Activated CD8-positive, alpha-beta T cell treated with anti-CD3 and anti-CD28 coated beads for 36 hours (primary cell): ENCODE measurements around the gene NR2C1. TPM values are rescaled to one million over a fixed set of nuclear protein-coding genes. Genes with fewer than 3 reads are reported as not detected.
"Not testable (repeated sequence)": the region's sequence is repeated elsewhere in the genome, so short reads cannot be mapped to it uniquely, and the experiment has no call there.

ENCODE experiments used
- ATAC-seq: fragments of 200-7000 bp; cut with Tn5 transposase; one replicate; pipeline ENCODE4 v1.10.0; 2021; ENCODE audit warnings: mild to moderate bottlenecking, moderate library complexity
- CTCF ChIA-PET: fragments of 350-600 bp; sonication (Branson Sonifier 250); formaldehyde crosslinking; loops from one replicate; lab custom pipeline; 2021; ENCODE audit warnings: antibody characterized with exemption; lab: Charles Lee
- POLR2A ChIA-PET: fragments of 350-600 bp; sonication (Branson Sonifier 250); formaldehyde crosslinking; loops from one replicate; lab custom pipeline; 2021; ENCODE audit warnings: antibody characterized with exemption; lab: Charles Lee
- DNase-seq: peaks from one replicate; pipeline ENCODE4 v3.0.0-alpha.2; 2020
- H3K27ac Mint-ChIP-seq: one replicate; pipeline ENCODE4 v1.8.0; 2021; ENCODE audit warnings: mild to moderate bottlenecking, mixed read lengths
- H3K27me3 Mint-ChIP-seq: one replicate; pipeline ENCODE4 v1.8.0; 2021; ENCODE audit warnings: mixed read lengths
- H3K36me3 Mint-ChIP-seq: one replicate; pipeline ENCODE4 v1.8.0; 2021; ENCODE audit warnings: low read depth, mixed read lengths
- H3K4me1 Mint-ChIP-seq: one replicate; pipeline ENCODE4 v1.8.0; 2021; ENCODE audit warnings: low read depth, mixed read lengths
- H3K4me3 Mint-ChIP-seq: one replicate; pipeline ENCODE4 v1.8.0; 2021; ENCODE audit warnings: mild to moderate bottlenecking, moderate library complexity, mixed read lengths
- H3K9me3 Mint-ChIP-seq: one replicate; pipeline ENCODE4 v1.8.0; 2021; ENCODE audit warnings: mixed read lengths
- intact Hi-C: fragments of 100-400 bp; cut with micrococcal nuclease; formaldehyde crosslinking; loops from one replicate; pipeline ENCODE4 v1.10.0; 2022
- total RNA-seq, 2 experiments: library from RNA; stranded (reverse); gene quantifications; one replicate each; pipeline ENCODE4 v1.2.3, GENCODE V29; 2021
- TF ChIP-seq, protein P1 (sequence below): fragments of 200-600 bp; IDR thresholded peaks from one replicate; pipeline ENCODE4 v1.8.0; 2022; ENCODE audit warnings: antibody characterized with exemption, mild to moderate bottlenecking

The NR2C1 gene
- total RNA-seq, 2 experiments from 2014 or later = 24.9 to 32.4 TPM

DNA sequence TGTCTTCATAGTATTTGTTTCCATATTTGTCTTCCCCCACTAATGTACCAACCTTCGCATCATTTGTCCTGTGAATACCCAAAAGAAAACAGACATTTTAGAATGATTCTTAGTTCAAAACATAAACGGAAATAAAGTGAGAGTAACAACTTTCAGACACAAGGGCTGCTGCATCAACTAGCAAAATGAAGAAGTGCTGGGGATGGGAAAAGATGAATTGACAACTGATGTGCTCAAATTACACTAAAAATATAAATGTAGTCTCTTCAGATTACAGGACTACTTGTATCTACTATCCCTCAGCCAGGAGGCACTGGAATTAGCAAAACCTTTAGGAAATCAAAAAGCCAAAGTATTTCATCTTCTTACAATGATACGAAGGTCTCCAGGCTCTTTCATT, 70.7 kb downstream of the NR2C1 start:
- Mint-ChIP-seq H3K27ac (peak overlapping the region; percentile 94), H3K27me3 (no peaks in the 10 kb centered on the region), H3K4me3 (peak overlapping the region; percentile 96), H3K9me3 (peaks cover 8% of the 10 kb centered on the region), H3K36me3 (peaks cover 38% of the 10 kb centered on the region), H3K4me1 (peaks cover 52% of the 10 kb centered on the region)
- CTCF ChIA-PET = no interaction called here
- POLR2A ChIA-PET = interaction anchor here (1.2 to 1.5 kb wide), 4 partner anchors 8 to 16 kb away, joined by 7 to 10 read pairs (median 8); no protein-coding TSS in a partner anchor
- intact Hi-C loops = no loop called here
- DNase-seq (no peak), ATAC-seq (no peak)
- TF ChIP-seq, protein P1, sequence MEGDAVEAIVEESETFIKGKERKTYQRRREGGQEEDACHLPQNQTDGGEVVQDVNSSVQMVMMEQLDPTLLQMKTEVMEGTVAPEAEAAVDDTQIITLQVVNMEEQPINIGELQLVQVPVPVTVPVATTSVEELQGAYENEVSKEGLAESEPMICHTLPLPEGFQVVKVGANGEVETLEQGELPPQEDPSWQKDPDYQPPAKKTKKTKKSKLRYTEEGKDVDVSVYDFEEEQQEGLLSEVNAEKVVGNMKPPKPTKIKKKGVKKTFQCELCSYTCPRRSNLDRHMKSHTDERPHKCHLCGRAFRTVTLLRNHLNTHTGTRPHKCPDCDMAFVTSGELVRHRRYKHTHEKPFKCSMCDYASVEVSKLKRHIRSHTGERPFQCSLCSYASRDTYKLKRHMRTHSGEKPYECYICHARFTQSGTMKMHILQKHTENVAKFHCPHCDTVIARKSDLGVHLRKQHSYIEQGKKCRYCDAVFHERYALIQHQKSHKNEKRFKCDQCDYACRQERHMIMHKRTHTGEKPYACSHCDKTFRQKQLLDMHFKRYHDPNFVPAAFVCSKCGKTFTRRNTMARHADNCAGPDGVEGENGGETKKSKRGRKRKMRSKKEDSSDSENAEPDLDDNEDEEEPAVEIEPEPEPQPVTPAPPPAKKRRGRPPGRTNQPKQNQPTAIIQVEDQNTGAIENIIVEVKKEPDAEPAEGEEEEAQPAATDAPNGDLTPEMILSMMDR = no peak

DNA sequence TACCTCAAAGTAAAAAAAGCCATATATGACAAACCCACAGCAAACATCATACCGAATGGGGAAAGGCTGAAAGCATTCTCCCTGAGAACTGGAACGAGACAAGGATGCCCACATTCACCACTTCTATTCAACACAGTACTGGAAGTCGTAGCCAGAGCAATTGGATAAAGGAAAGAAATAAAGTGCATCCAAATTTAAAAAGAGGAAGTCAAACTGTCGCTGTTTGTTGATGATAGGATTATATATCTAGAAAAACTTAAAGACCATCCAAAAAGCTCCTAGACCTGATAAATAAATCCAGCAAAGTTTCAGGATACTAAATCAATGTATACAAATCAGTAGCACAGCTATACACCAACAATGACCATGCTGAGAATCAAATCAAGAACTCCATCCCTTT, 75.1 kb downstream of the NR2C1 start:
- peaks cover 33% of the 10 kb centered on the region for H3K36me3 Mint-ChIP-seq
- H3K27me3 Mint-ChIP-seq = no peaks in the 10 kb centered on the region
- POLR2A ChIA-PET = no interaction called here
- no peak overlapping the region for H3K27ac Mint-ChIP-seq
- DNase-seq = no peak
- intact Hi-C loops = no loop called here
- no peak for ATAC-seq
- no peak overlapping the region for H3K4me3 Mint-ChIP-seq
- peaks cover 45% of the 10 kb centered on the region for H3K4me1 Mint-ChIP-seq
- H3K9me3 Mint-ChIP-seq = no peaks in the 10 kb centered on the region
- CTCF ChIA-PET = no interaction called here
- TF ChIP-seq, protein P1 = no peak

DNA sequence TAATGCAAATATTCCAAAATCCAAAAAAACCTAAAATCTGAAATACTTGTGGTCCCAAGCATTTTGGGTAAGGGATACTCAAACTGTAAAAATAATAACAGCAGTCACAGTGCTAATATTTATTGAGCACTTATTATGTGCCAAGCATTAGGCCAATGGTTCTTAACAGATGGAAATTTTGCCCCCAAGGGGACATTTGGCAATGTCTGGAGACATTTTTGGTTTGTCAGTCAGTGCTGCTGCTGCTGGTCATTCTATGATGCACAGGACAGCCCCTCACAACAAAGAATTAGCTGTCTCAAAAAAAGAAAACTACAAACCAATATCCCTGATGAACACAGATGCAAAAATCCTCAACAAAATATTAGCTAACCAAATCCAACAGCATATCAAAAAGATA, 75.7 kb downstream of the NR2C1 start:
- Mint-ChIP-seq H3K4me3 (no peak overlapping the region), H3K27me3 (no peaks in the 10 kb centered on the region), H3K4me1 (peaks cover 43% of the 10 kb centered on the region), H3K36me3 (peaks cover 32% of the 10 kb centered on the region), H3K27ac (no peak overlapping the region), H3K9me3 (no peaks in the 10 kb centered on the region)
- DNase-seq = no peak
- CTCF ChIA-PET = no interaction called here
- no peak for ATAC-seq
- TF ChIP-seq, protein P1 = no peak
- POLR2A ChIA-PET = no interaction called here
- intact Hi-C loops = no loop called here

DNA sequence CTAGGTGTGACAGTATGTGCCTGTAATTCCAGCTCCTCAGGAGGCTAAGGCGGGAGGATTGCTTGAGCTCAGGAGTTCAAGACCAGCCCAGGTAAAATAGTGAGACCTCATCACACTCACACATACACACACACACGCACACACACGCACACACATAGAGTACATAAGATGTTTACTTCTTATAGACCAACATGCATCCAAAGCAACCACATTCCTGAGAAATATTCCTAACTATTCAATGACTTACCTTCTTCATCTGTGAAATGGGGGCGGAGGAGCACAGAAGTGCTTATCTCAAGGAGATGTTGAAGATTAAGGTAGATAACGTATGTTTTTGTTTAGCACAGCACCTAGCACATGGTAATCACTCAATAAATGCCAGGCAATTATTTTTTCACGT, 76.4 kb downstream of the NR2C1 start:
- DNase-seq (no peak), ATAC-seq (no peak)
- no peak overlapping the region for H3K4me3 Mint-ChIP-seq
- POLR2A ChIA-PET = no interaction called here
- no peaks in the 10 kb centered on the region for H3K9me3 Mint-ChIP-seq
- no peaks in the 10 kb centered on the region for H3K27me3 Mint-ChIP-seq
- H3K27ac Mint-ChIP-seq = no peak overlapping the region
- CTCF ChIA-PET = no interaction called here
- H3K36me3 Mint-ChIP-seq = peaks cover 36% of the 10 kb centered on the region
- peaks cover 46% of the 10 kb centered on the region for H3K4me1 Mint-ChIP-seq
- TF ChIP-seq, protein P1 = no peak
- intact Hi-C loops = no loop called here

DNA sequence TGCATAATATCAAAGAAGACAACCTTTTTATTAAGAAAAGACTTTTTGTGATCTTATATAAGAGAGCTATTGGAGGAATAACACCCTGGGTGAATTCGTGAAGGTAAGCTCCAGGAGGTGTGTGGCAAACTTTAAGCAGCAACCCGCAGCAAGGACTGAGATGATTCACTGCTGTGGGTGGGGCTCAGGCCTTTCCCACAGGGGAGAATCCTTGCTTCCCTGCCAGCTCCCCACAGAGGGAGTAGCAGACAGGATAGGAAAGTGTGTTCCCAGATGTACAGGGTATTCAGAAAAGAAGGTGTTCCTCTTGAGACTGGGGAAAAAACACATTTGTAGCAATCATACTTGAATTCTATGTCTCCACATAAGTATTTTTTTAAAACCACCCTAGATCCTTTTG, 79.1 kb downstream of the NR2C1 start:
- Mint-ChIP-seq H3K9me3 (no peaks in the 10 kb centered on the region), H3K36me3 (peaks cover 35% of the 10 kb centered on the region), H3K4me3 (no peak overlapping the region), H3K27ac (no peak overlapping the region), H3K27me3 (no peaks in the 10 kb centered on the region), H3K4me1 (peaks cover 48% of the 10 kb centered on the region)
- DNase-seq = no peak
- intact Hi-C loops = no loop called here
- TF ChIP-seq, protein P1 = no peak
- ChIA-PET POLR2A (interaction anchor here (2.5 kb wide), 1 partner anchor 9 kb away, joined by 7 read pairs; the partner anchor contains the start of gene NDUFA12), CTCF (interaction anchor here (0.7 to 0.8 kb wide), 2 partner anchors 11 to 14 kb away, joined by 3 read pairs; no protein-coding TSS in a partner anchor)
- ATAC-seq = no peak

DNA sequence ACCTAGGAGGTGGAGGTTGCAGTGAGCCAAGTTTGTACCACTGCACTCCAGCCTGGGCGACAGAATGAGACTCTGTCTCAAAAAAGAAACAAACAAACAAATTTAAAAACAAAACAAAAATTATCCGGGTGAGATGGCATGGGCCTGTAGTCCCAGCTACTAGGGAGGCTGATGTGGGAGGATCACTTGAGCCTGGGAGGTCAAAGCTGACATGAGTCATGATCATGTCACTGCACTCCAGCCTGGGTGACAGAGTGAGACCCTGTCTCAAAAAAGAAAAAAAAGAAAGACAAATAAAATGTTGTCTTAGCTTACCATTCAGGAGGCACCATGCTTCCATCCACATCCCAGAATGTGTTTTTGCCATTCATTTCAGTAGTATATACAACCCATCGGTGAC, 79.6 kb downstream of the NR2C1 start:
- H3K9me3 Mint-ChIP-seq, H3K4me3 Mint-ChIP-seq, H3K27me3 Mint-ChIP-seq, ATAC-seq, H3K27ac Mint-ChIP-seq, intact Hi-C loops, DNase-seq: not testable (repeated sequence)
- Mint-ChIP-seq H3K4me1 (peaks cover 48% of the 10 kb centered on the region), H3K36me3 (peaks cover 33% of the 10 kb centered on the region)
- POLR2A ChIA-PET = interaction anchor here (2.5 kb wide), 1 partner anchor 10 kb away, joined by 7 read pairs; the partner anchor contains the start of gene NDUFA12
- CTCF ChIA-PET = interaction anchor here (0.7 kb wide), 1 partner anchor 11 kb away, joined by 3 read pairs; no protein-coding TSS in a partner anchor
